Measurements from ENCODE around the gene CDK4.

- no peak for TF ChIP-seq EP300 (IDR thresholded peaks at IDR 0.05)
- TF ChIP-seq POLR2AphosphoS5 (IDR thresholded peaks at IDR 0.05) = no peak
- no peak for TF ChIP-seq CTCF (IDR thresholded peaks at IDR 0.05)
Measured at GRCh38 chr12:57732726-57733593, 19.1 kb downstream of the CDK4 start.

All from stomach (tissue), 4 donors.